Measurements from ENCODE around the gene SPHK1. TPM values are rescaled to one million over a fixed set of nuclear protein-coding genes. Genes with fewer than 3 reads are reported as not detected.
A peak's percentile ranks its signal among the peaks of the same experiment; 100 is the strongest.

SPHK1 gene
- total RNA-seq, 2 donors from 2014 or later, result 12.2 to 46.5 TPM

GRCh38 chr17:76420356-76421043, 36.1 kb downstream of the SPHK1 start:
- intact Hi-C loops (cut with DNase I), result no loop called here
- peaks cover 30% of the 10 kb centered on the region for H3K4me1 ChIP-seq
- no peaks in the 10 kb centered on the region for H3K27me3 ChIP-seq
- WGBS, 2 donors, result 66 to 74% methylated on average over 10 of the region's 10 CpGs
- H3K4me3 ChIP-seq, result no peak overlapping the region
- no peak for ATAC-seq
- H3K27ac ChIP-seq, result no peak overlapping the region
- no peaks in the 10 kb centered on the region for H3K36me3 ChIP-seq (replicated peaks in 1 of 2; ENCODE audit: insufficient read depth in 1 of 2, low read depth in 2 of 2)
- H3K9me3 ChIP-seq, result no peaks in the 10 kb centered on the region
- no peak for TF ChIP-seq POLR2A (IDR thresholded peaks at IDR 0.05)
- TF ChIP-seq CTCF (IDR thresholded peaks at IDR 0.05), result no peak
- DNase-seq, result no peak

- 62 to 81% methylated on average over 7 of the region's 7 CpGs for WGBS, 2 donors
- no peaks in the 10 kb centered on the region for H3K36me3 ChIP-seq (replicated peaks in 1 of 2; ENCODE audit: insufficient read depth in 1 of 2, low read depth in 2 of 2)
- peaks cover 30% of the 10 kb centered on the region for H3K4me1 ChIP-seq
- H3K27me3 ChIP-seq, result no peaks in the 10 kb centered on the region
- no peak for DNase-seq
- no peak for TF ChIP-seq CTCF (IDR thresholded peaks at IDR 0.05)
- no peak for TF ChIP-seq POLR2A (IDR thresholded peaks at IDR 0.05)
- H3K9me3 ChIP-seq, result no peaks in the 10 kb centered on the region
- intact Hi-C loops (cut with DNase I), result no loop called here
- no peak overlapping the region for H3K27ac ChIP-seq
- no peak for ATAC-seq
- H3K4me3 ChIP-seq, result no peak overlapping the region
Measured at GRCh38 chr17:76421044-76421407, 36.6 kb downstream of the SPHK1 start.

GRCh38 chr17:76422406-76422805, 38.0 kb downstream of the SPHK1 start:
- H3K9me3 ChIP-seq, result no peaks in the 10 kb centered on the region
- peaks cover 22% of the 10 kb centered on the region for H3K4me1 ChIP-seq
- no peak overlapping the region for H3K4me3 ChIP-seq
- TF ChIP-seq CTCF (IDR thresholded peaks at IDR 0.05) (no peak), POLR2A (IDR thresholded peaks at IDR 0.05) (no peak)
- intact Hi-C loops (cut with DNase I), result no loop called here
- ATAC-seq, result no peak
- H3K27ac ChIP-seq, result no peak overlapping the region
- 95 to 98% methylated on average over 7 to 8 of the region's 8 CpGs for WGBS, 2 donors
- no peaks in the 10 kb centered on the region for H3K27me3 ChIP-seq
- no peaks in the 10 kb centered on the region for H3K36me3 ChIP-seq (replicated peaks in 1 of 2; ENCODE audit: insufficient read depth in 1 of 2, low read depth in 2 of 2)
- no peak for DNase-seq

- Histone ChIP-seq H3K4me3 (no peak overlapping the region), H3K4me1 (peaks cover 21% of the 10 kb centered on the region), H3K36me3 (replicated peaks in 1 of 2; ENCODE audit: insufficient read depth in 1 of 2, low read depth in 2 of 2) (no peaks in the 10 kb centered on the region), H3K27ac (no peak overlapping the region), H3K9me3 (no peaks in the 10 kb centered on the region), H3K27me3 (no peaks in the 10 kb centered on the region)
- ATAC-seq (no peak), DNase-seq (no peak)
- WGBS, 2 donors, result 88 to 91% methylated on average over 6 of the region's 6 CpGs
- intact Hi-C loops (cut with DNase I), result no loop called here
- TF ChIP-seq CTCF (IDR thresholded peaks at IDR 0.05), result no peak
- no peak for TF ChIP-seq POLR2A (IDR thresholded peaks at IDR 0.05)
Measured at GRCh38 chr17:76422860-76423259, 38.5 kb downstream of the SPHK1 start.

GRCh38 chr17:76426853-76427252, 42.4 kb downstream of the SPHK1 start:
- no peak for ATAC-seq
- Histone ChIP-seq H3K27me3 (no peaks in the 10 kb centered on the region), H3K9me3 (no peaks in the 10 kb centered on the region), H3K36me3 (replicated peaks in 1 of 2; ENCODE audit: insufficient read depth in 1 of 2, low read depth in 2 of 2) (no peaks in the 10 kb centered on the region), H3K4me1 (peaks cover 4% of the 10 kb centered on the region), H3K27ac (peak overlapping the region in 1 of 4 donors; percentile 21), H3K4me3 (no peak overlapping the region)
- TF ChIP-seq POLR2A (IDR thresholded peaks at IDR 0.05), result no peak
- TF ChIP-seq CTCF (IDR thresholded peaks at IDR 0.05), result no peak
- WGBS, 2 donors, result 85 to 88% methylated on average over 3 of the region's 3 CpGs
- intact Hi-C loops (cut with DNase I), result no loop called here
- no peak for DNase-seq

Data from body of pancreas (tissue), 4 donors.